GM19463 (cell line): ENCODE data around the gene PSMG1.

ENCODE experiments used
- ATAC-seq: cut with Tn5 transposase; IDR thresholded peaks from one replicate; pipeline ENCODE4 v1.9.1; 2021; ENCODE audit warnings: mild to moderate bottlenecking, moderate library complexity; ENCODE audit not compliant: unreplicated experiment

PSMG1 gene

GRCh38 chr21:39125752-39126485 is 57.3 kb downstream of the PSMG1 start:
- no peak for ATAC-seq
